Endodermal cell (in vitro differentiated cells): ENCODE results near the gene TCF7L2. TPM values are rescaled to one million over a fixed set of nuclear protein-coding genes. Genes with fewer than 3 reads are reported as not detected.

Experiments used
- DNase-seq: peaks from one replicate; pipeline ENCODE4 v3.0.0-alpha.2; 2017
- H3K27ac ChIP-seq: 2 replicates; pipeline ENCODE4 v1.5.1; 2013; ENCODE audit warnings: mild to moderate bottlenecking, low read depth, low read length, moderate library complexity
- H3K27me3 ChIP-seq: 2 replicates; pipeline ENCODE4 v1.6.1; 2013; ENCODE audit warnings: mild to moderate bottlenecking, low read length, moderate library complexity; ENCODE audit not compliant: insufficient read depth, control insufficient read depth, poor library complexity, severe bottlenecking
- H3K36me3 ChIP-seq: 2 replicates; pipeline ENCODE4 v1.7.0; 2013; ENCODE audit warnings: mild to moderate bottlenecking, low read length, moderate library complexity; ENCODE audit not compliant: control insufficient read depth, insufficient read depth
- H3K4me1 ChIP-seq: one replicate; pipeline ENCODE4 v1.7.0; 2013; ENCODE audit warnings: low read length; ENCODE audit not compliant: control insufficient read depth, insufficient read depth
- H3K4me3 ChIP-seq: 2 replicates; pipeline ENCODE4 v1.5.1; 2013; ENCODE audit warnings: mild to moderate bottlenecking, low read length, moderate library complexity
- H3K9ac ChIP-seq: 2 replicates; pipeline ENCODE4 v1.6.1; 2013; ENCODE audit warnings: mild to moderate bottlenecking, low read length, moderate library complexity; ENCODE audit not compliant: poor library complexity, severe bottlenecking; ENCODE audit errors: extremely low read depth
- H3K9me3 ChIP-seq: 2 replicates; pipeline ENCODE4 v1.6.1; 2013; ENCODE audit warnings: mild to moderate bottlenecking, low read length, moderate library complexity; ENCODE audit not compliant: control insufficient read depth
- H3K27ac Mint-ChIP-seq: 2 replicates; pipeline ENCODE4 v1.8.0; 2020; ENCODE audit warnings: mixed read lengths
- H3K27me3 Mint-ChIP-seq: 2 replicates; pipeline ENCODE4 v1.8.0; 2021; ENCODE audit warnings: mild to moderate bottlenecking, mixed read lengths; ENCODE audit not compliant: insufficient read depth
- H3K36me3 Mint-ChIP-seq: 2 replicates; pipeline ENCODE4 v1.8.0; 2020; ENCODE audit warnings: low read depth, mixed read lengths
- H3K4me1 Mint-ChIP-seq: 2 replicates; pipeline ENCODE4 v1.8.0; 2020; ENCODE audit warnings: mixed read lengths
- H3K4me3 Mint-ChIP-seq: 2 replicates; pipeline ENCODE4 v1.8.0; 2020; ENCODE audit warnings: mild to moderate bottlenecking, moderate library complexity, mixed read lengths
- H3K9me3 Mint-ChIP-seq: 2 replicates; pipeline ENCODE4 v1.8.0; 2020; ENCODE audit warnings: mild to moderate bottlenecking, mixed read lengths
- CTCF ChIP-seq: fragments of 200-600 bp; sonication (generic); conservative IDR thresholded peaks from 2 replicates; pipeline ENCODE4 v1.5.0; 2021; ENCODE audit warnings: antibody characterized with exemption, mild to moderate bottlenecking
- WGBS, 2 experiments: methylation state at CpG; one replicate each; pipeline versions ENCODE4 v1.1.5 to v1.1.7; 2013; ENCODE audit warnings: missing lambda C conversion rate in 2 of 2, mixed read lengths in 1 of 2; ENCODE audit not compliant: insufficient coverage in 1 of 2, insufficient read length in 1 of 2; 5-methylcytosine and 5-hydroxymethylcytosine counted together
- total RNA-seq, 2 donors: library from RNA; stranded (reverse); fragmentation: NEBNext Ultra II Directional in 1 of 2; extraction: Animal tissue kit (Norgen Biotek cat#: 25700) in 1 of 2; gene quantifications; 2 replicates in 1 of 2; 3 replicates in 1 of 2; pipeline ENCODE4 v1.2.1, GENCODE V29; 2021

TCF7L2 gene
- total RNA-seq, 2 donors from 2014 or later = 73.2 to 105 TPM

GRCh38 chr10:113033991-113034390, 83.9 kb downstream of the TCF7L2 start:
- peak overlapping the region; percentile 32 for H3K27ac Mint-ChIP-seq
- no peaks in the 10 kb centered on the region for H3K27me3 ChIP-seq
- H3K4me1 ChIP-seq = peaks cover 31% of the 10 kb centered on the region
- no peak overlapping the region for H3K27ac ChIP-seq
- no peak for TF ChIP-seq CTCF
- DNase-seq = no peak
- no peaks in the 10 kb centered on the region for H3K9me3 Mint-ChIP-seq
- peaks cover 42% of the 10 kb centered on the region for H3K36me3 ChIP-seq
- H3K9ac ChIP-seq = no peak overlapping the region
- peaks cover 42% of the 10 kb centered on the region for H3K36me3 Mint-ChIP-seq
- WGBS, 2 experiments = 93 to 100% methylated on average over 5 to 8 of the region's 8 CpGs
- no peak overlapping the region for H3K4me3 ChIP-seq
- H3K4me3 Mint-ChIP-seq = no peak overlapping the region
- no peaks in the 10 kb centered on the region for H3K9me3 ChIP-seq
- no peaks in the 10 kb centered on the region for H3K27me3 Mint-ChIP-seq
- H3K4me1 Mint-ChIP-seq = peaks cover 57% of the 10 kb centered on the region

- no peaks in the 10 kb centered on the region for H3K9me3 Mint-ChIP-seq
- Histone ChIP-seq H3K9ac (no peak overlapping the region), H3K4me3 (no peak overlapping the region), H3K4me1 (peaks cover 23% of the 10 kb centered on the region), H3K36me3 (peaks cover 53% of the 10 kb centered on the region), H3K27me3 (no peaks in the 10 kb centered on the region), H3K9me3 (no peaks in the 10 kb centered on the region), H3K27ac (no peak overlapping the region)
- no peaks in the 10 kb centered on the region for H3K27me3 Mint-ChIP-seq
- H3K27ac Mint-ChIP-seq = no peak overlapping the region
- 96% methylated on average over 3 to 5 of the region's 5 CpGs for WGBS, 2 experiments
- no peak overlapping the region for H3K4me3 Mint-ChIP-seq
- H3K36me3 Mint-ChIP-seq = peaks cover 42% of the 10 kb centered on the region
- H3K4me1 Mint-ChIP-seq = peaks cover 43% of the 10 kb centered on the region
- DNase-seq = no peak
- no peak for TF ChIP-seq CTCF
Measured at GRCh38 chr10:113035732-113036312, 85.8 kb downstream of the TCF7L2 start.

- WGBS, 2 experiments = 93 to 100% methylated on average over 1 to 2 of the region's 2 CpGs
- peaks cover 61% of the 10 kb centered on the region for H3K36me3 ChIP-seq
- no peak overlapping the region for H3K4me3 ChIP-seq
- H3K9me3 ChIP-seq = no peaks in the 10 kb centered on the region
- H3K27me3 ChIP-seq = no peaks in the 10 kb centered on the region
- TF ChIP-seq CTCF = no peak
- Mint-ChIP-seq H3K9me3 (no peaks in the 10 kb centered on the region), H3K36me3 (peaks cover 48% of the 10 kb centered on the region), H3K4me3 (no peak overlapping the region), H3K4me1 (peaks cover 37% of the 10 kb centered on the region), H3K27me3 (no peaks in the 10 kb centered on the region), H3K27ac (no peak overlapping the region)
- H3K9ac ChIP-seq = no peak overlapping the region
- H3K27ac ChIP-seq = no peak overlapping the region
- no peak for DNase-seq
- peaks cover 18% of the 10 kb centered on the region for H3K4me1 ChIP-seq
Measured at GRCh38 chr10:113036619-113037018, 86.6 kb downstream of the TCF7L2 start.
